ENCODE results near the gene MYH6.

The MYH6 gene

GRCh38 chr14:23346693-23347405 is 61.2 kb downstream of the MYH6 start:
- DNase-seq (ENCODE audit: low read depth, low spot score) = no peak
- no peak overlapping the region for H3K27ac ChIP-seq

GRCh38 chr14:23345987-23346692 is 61.9 kb downstream of the MYH6 start:
- DNase-seq (ENCODE audit: low read depth, low spot score) = no peak
- no peak overlapping the region for H3K27ac ChIP-seq

DNA sequence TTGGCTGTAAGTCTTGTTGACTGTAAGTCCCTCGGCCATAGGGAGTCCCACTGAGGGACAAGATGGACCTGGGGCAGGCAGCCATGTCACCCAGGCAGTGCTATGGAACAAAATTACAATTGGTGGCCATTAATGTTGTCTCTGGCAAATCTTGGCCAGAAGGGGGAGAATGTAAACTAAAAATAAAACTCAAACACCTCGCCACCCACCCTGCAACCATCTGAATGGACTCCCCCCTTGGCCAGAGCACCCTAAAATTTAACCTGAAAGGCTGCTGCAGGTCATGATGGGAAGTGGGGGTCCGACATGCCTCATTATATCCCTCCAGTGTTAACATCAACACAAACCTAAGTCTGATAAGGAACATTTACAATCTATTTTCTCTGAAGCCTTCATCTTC is 63.6 kb downstream of the MYH6 start:
- no peak for DNase-seq (ENCODE audit: low read depth, low spot score)
- no peak overlapping the region for H3K27ac ChIP-seq

DNA sequence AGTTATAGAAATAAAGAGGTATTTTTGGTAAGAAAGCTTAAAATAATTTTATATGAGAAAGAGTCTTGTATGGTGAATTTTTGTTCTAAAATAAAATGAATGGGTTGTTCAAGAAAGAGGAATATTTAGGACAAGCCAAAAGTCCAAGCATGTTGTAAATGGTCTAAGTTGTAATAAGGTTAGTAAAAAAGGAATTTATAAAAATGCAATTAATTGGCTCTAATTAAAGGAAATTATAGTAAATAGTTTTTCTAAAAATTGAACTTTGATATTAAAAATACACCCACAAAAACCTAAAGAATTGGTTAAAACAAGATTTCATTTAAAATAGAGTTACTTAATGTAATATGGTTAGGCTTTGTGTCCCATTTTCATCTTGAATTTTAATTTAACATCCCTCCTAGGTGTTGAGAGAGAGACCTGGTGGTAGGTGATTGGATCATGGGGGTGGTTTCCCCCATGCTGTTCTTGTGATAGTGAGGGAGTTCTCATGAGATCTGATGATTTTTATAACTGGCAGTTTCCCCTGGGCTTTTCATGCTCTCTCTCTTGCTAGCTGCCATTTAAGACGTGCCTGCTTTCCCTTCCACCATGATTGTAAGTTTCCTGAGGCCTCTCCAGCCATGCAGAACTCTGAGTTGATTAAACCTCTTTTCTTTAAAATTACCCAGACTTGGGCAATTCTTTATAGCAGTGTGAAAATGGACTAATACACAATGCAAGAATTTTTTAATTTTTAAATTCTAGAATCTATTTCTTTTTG is 68.4 kb downstream of the MYH6 start:
- H3K27ac ChIP-seq = no peak overlapping the region
- no peak for DNase-seq (ENCODE audit: low read depth, low spot score)

- no peak for DNase-seq (ENCODE audit: low read depth, low spot score)
- H3K27ac ChIP-seq = no peak overlapping the region
These were observed 72.5 kb downstream of the MYH6 start for GRCh38 chr14:23335623-23336022.

All from epithelial cell of prostate (primary cell).